H9 (cell line): ENCODE data around the gene CDH8. TPM values are rescaled to one million over a fixed set of nuclear protein-coding genes. Genes with fewer than 3 reads are reported as not detected.

ENCODE experiments used
- DNase-seq: peaks from one replicate; pipeline ENCODE4 v3.0.0-alpha.2; 2017
- H2AFZ ChIP-seq: one replicate; pipeline ENCODE4 v1.6.1; 2013; ENCODE audit warnings: mild to moderate bottlenecking, low read length, control low read depth, moderate library complexity
- H2AK5ac ChIP-seq: 2 replicates; pipeline ENCODE4 v1.6.1; 2013; ENCODE audit warnings: low read length, control low read depth, mixed read lengths; ENCODE audit not compliant: insufficient read length
- H2BK120ac ChIP-seq: one replicate; pipeline ENCODE4 v1.6.1; 2013; ENCODE audit warnings: low read depth, mild to moderate bottlenecking, low read length, control low read depth, inconsistent platforms; ENCODE audit not compliant: poor library complexity, severe bottlenecking
- H2BK12ac ChIP-seq: 2 replicates; pipeline ENCODE4 v1.6.1; 2013; ENCODE audit warnings: low read length, control low read depth, mixed read lengths, low read depth; ENCODE audit not compliant: insufficient read length
- H2BK15ac ChIP-seq: 2 replicates; pipeline ENCODE4 v1.6.1; 2013; ENCODE audit warnings: low read depth, low read length, control low read depth
- H2BK20ac ChIP-seq: one replicate; pipeline ENCODE4 v1.6.1; 2013; ENCODE audit warnings: low read depth, mild to moderate bottlenecking, low read length, control low read depth, inconsistent platforms; ENCODE audit not compliant: poor library complexity, severe bottlenecking
- H2BK5ac ChIP-seq: 2 replicates; pipeline ENCODE4 v1.6.1; 2013; ENCODE audit warnings: low read length, control low read depth, mixed read lengths; ENCODE audit not compliant: insufficient read length
- H3K14ac ChIP-seq: 2 replicates; pipeline ENCODE4 v1.6.1; 2013; ENCODE audit warnings: low read length, control low read depth; ENCODE audit not compliant: insufficient read depth
- H3K18ac ChIP-seq: 2 replicates; pipeline ENCODE4 v1.6.1; 2013; ENCODE audit warnings: low read depth, mild to moderate bottlenecking, mixed read lengths, low read length, control low read depth; ENCODE audit not compliant: insufficient read length
- H3K23ac ChIP-seq: 2 replicates; pipeline ENCODE4 v1.6.1; 2013; ENCODE audit warnings: low read length, control low read depth, mixed read lengths, low read depth; ENCODE audit not compliant: insufficient read length
- H3K23me2 ChIP-seq: 2 replicates; pipeline ENCODE4 v1.6.1; 2013; ENCODE audit warnings: low read depth, mild to moderate bottlenecking, mixed read lengths, low read length, control low read depth; ENCODE audit not compliant: insufficient read length, poor library complexity, severe bottlenecking
- H3K27ac ChIP-seq: 2 replicates; pipeline ENCODE4 v1.5.1; 2013; ENCODE audit warnings: low read length, control low read depth, mixed read lengths, low read depth; ENCODE audit not compliant: insufficient read length
- H3K27me3 ChIP-seq: 2 replicates; pipeline ENCODE4 v1.6.1; 2013; ENCODE audit warnings: low read length, control low read depth, inconsistent platforms; ENCODE audit not compliant: insufficient read depth
- H3K4ac ChIP-seq: 2 replicates; pipeline ENCODE4 v1.6.1; 2013; ENCODE audit warnings: low read depth, mild to moderate bottlenecking, control low read depth, inconsistent platforms, low read length, moderate library complexity
- H3K4me1 ChIP-seq: 2 replicates; pipeline ENCODE4 v1.6.1; 2013; ENCODE audit warnings: low read length, control low read depth, inconsistent platforms; ENCODE audit not compliant: insufficient read depth
- H3K4me2 ChIP-seq: 2 replicates; pipeline ENCODE4 v1.6.1; 2013; ENCODE audit warnings: low read length, control low read depth, mixed read lengths; ENCODE audit not compliant: insufficient read length, insufficient read depth
- H3K56ac ChIP-seq: 2 replicates; pipeline ENCODE4 v1.6.1; 2013; ENCODE audit warnings: low read depth, mild to moderate bottlenecking, mixed read lengths, low read length, control low read depth; ENCODE audit not compliant: insufficient read length
- H3K79me1 ChIP-seq: 2 replicates; pipeline ENCODE4 v1.6.1; 2013; ENCODE audit warnings: low read depth, mild to moderate bottlenecking, moderate library complexity, low read length, control low read depth, inconsistent platforms; ENCODE audit not compliant: insufficient read depth, poor library complexity, severe bottlenecking
- H3K79me2 ChIP-seq: 2 replicates; pipeline ENCODE4 v1.6.1; 2013; ENCODE audit warnings: low read length, control low read depth, inconsistent platforms; ENCODE audit not compliant: insufficient read depth
- H3K9ac ChIP-seq: 2 replicates; pipeline ENCODE4 v1.6.1; 2013; ENCODE audit warnings: low read length, control low read depth, mixed read lengths; ENCODE audit not compliant: insufficient read length; ENCODE audit errors: extremely low read depth
- H3K9me3 ChIP-seq: one replicate; pipeline ENCODE4 v1.6.1; 2013; ENCODE audit warnings: low read depth, low read length, inconsistent platforms; ENCODE audit not compliant: control insufficient read depth
- H3T11ph ChIP-seq: one replicate; pipeline ENCODE4 v1.6.1; 2013; ENCODE audit warnings: mild to moderate bottlenecking, low read length, control low read depth, inconsistent platforms
- H4K20me1 ChIP-seq: one replicate; pipeline ENCODE4 v1.6.1; 2013; ENCODE audit not compliant: control insufficient read depth, insufficient read length, insufficient read depth
- H4K5ac ChIP-seq: 2 replicates; pipeline ENCODE4 v1.6.1; 2013; ENCODE audit warnings: low read depth, mild to moderate bottlenecking, mixed read lengths, low read length, control low read depth; ENCODE audit not compliant: insufficient read length
- H4K8ac ChIP-seq: replicated peaks from 2 replicates; pipeline ENCODE4 v1.6.1; 2013; ENCODE audit warnings: low read length, control low read depth, mixed read lengths, low read depth; ENCODE audit not compliant: insufficient read length
- H4K91ac ChIP-seq: 2 replicates; pipeline ENCODE4 v1.6.1; 2013; ENCODE audit warnings: low read depth, mild to moderate bottlenecking, moderate library complexity, mixed read lengths, low read length, control low read depth; ENCODE audit not compliant: insufficient read length
- H3K27ac Mint-ChIP-seq, 3 experiments: 2 replicates in 2 of 3; 3 replicates in 1 of 3; pipeline ENCODE4 v1.8.0; 2020 to 2021; ENCODE audit warnings: mixed read lengths in 3 of 3, mild to moderate bottlenecking in 1 of 3, moderate library complexity in 1 of 3
- H3K27me3 Mint-ChIP-seq: 2 replicates; pipeline ENCODE4 v1.8.0; 2021; ENCODE audit warnings: low read depth, mild to moderate bottlenecking, moderate library complexity, mixed read lengths
- H3K36me3 Mint-ChIP-seq, 3 experiments: 2 replicates in 2 of 3; 3 replicates in 1 of 3; pipeline ENCODE4 v1.8.0; 2020 to 2021; ENCODE audit warnings: low read depth in 3 of 3, mixed read lengths in 3 of 3; ENCODE audit not compliant: insufficient read depth in 1 of 3
- H3K4me1 Mint-ChIP-seq, 2 experiments: 2 replicates each; pipeline ENCODE4 v1.8.0; 2020; ENCODE audit warnings: mixed read lengths in 2 of 2
- H3K4me3 Mint-ChIP-seq, 2 experiments: 2 replicates in 1 of 2; 3 replicates in 1 of 2; pipeline ENCODE4 v1.8.0; 2020 to 2021; ENCODE audit warnings: mild to moderate bottlenecking in 2 of 2, mixed read lengths in 2 of 2, moderate library complexity in 1 of 2
- H3K9me3 Mint-ChIP-seq, 2 experiments: 2 replicates in 1 of 2; 3 replicates in 1 of 2; pipeline ENCODE4 v1.8.0; 2020; ENCODE audit warnings: mild to moderate bottlenecking in 2 of 2, mixed read lengths in 2 of 2, moderate library complexity in 1 of 2
- CTCF ChIP-seq: fragments of 200-600 bp; sonication (generic); conservative IDR thresholded peaks from 3 replicates; pipeline ENCODE4 v1.8.0; 2021; ENCODE audit warnings: antibody characterized with exemption, mild to moderate bottlenecking
- WGBS: extraction: QIAGEN DNeasy Blood & Tissue Kit; methylation state at CpG from one replicate; pipeline ENCODE4 v1.1.7; 2013; ENCODE audit warnings: missing lambda C conversion rate, low lambda C conversion rate, mixed read lengths; ENCODE audit not compliant: insufficient read length; ENCODE audit errors: extremely low coverage; 5-methylcytosine and 5-hydroxymethylcytosine counted together
- total RNA-seq: library from RNA; stranded (reverse); gene quantifications from 2 replicates; pipeline ENCODE4 v1.2.1, GENCODE V29; 2021

CDH8 gene
- total RNA-seq, 1 experiment from 2014 or later = 12.0 TPM

- no peak overlapping the region for H2BK12ac ChIP-seq
- no peaks in the 10 kb centered on the region for H3K79me2 ChIP-seq
- H4K5ac ChIP-seq = no peak overlapping the region
- no peak overlapping the region for H3K27ac ChIP-seq
- peak overlapping the region in 1 of 3 experiments; percentile 62; a peak in 1 of 7 replicates for H3K27ac Mint-ChIP-seq
- H3K36me3 Mint-ChIP-seq = peaks cover 0 to 8% (median 2%) of the 10 kb centered on the region in 3 experiments; a peak in 5 of 7 replicates
- no peak overlapping the region for H4K91ac ChIP-seq
- no peak overlapping the region for H3K4ac ChIP-seq
- no peak overlapping the region for H3K4me3 Mint-ChIP-seq
- no peak overlapping the region for H2AK5ac ChIP-seq
- WGBS = no CpG with 5 or more reads among the region's 3 CpGs
- no peaks in the 10 kb centered on the region for H3K27me3 Mint-ChIP-seq
- peaks cover 3 to 4% of the 10 kb centered on the region in 2 experiments; a peak in 2 of 5 replicates for H3K9me3 Mint-ChIP-seq
- no peaks in the 10 kb centered on the region for H3K79me1 ChIP-seq
- H3K4me1 Mint-ChIP-seq = peaks cover 14 to 20% of the 10 kb centered on the region in 2 experiments
- H3K23ac ChIP-seq = no peak overlapping the region
- H3K56ac ChIP-seq = no peak overlapping the region
- no peaks in the 10 kb centered on the region for H3K23me2 ChIP-seq
- no peak overlapping the region for H3K18ac ChIP-seq
- H3K4me1 ChIP-seq = no peaks in the 10 kb centered on the region; the same call in 1 of the 2 replicates
- no peak for TF ChIP-seq CTCF
- H2BK20ac ChIP-seq = no peak overlapping the region
- H3K14ac ChIP-seq = no peak overlapping the region
- no peak overlapping the region for H2BK15ac ChIP-seq
- no peak overlapping the region for H2BK120ac ChIP-seq
- H4K8ac ChIP-seq = no peak overlapping the region
- H3K4me2 ChIP-seq = no peak overlapping the region
- H3K9me3 ChIP-seq = no peaks in the 10 kb centered on the region
- H3T11ph ChIP-seq = no peak overlapping the region
- no peak overlapping the region for H3K9ac ChIP-seq
- H2AFZ ChIP-seq = no peak overlapping the region
- no peaks in the 10 kb centered on the region for H3K27me3 ChIP-seq
- no peaks in the 10 kb centered on the region for H4K20me1 ChIP-seq
- H2BK5ac ChIP-seq = no peak overlapping the region
- no peak for DNase-seq
Measured at GRCh38 chr16:61915569-61915968, 120.7 kb downstream of the CDH8 start.
